HPDE6-E6E7 (cell line): ENCODE measurements around the gene ERCC5.

ENCODE experiments used
- DNase-seq: peaks from one replicate; pipeline ENCODE4 v3.0.0; 2011; ENCODE audit warnings: missing footprints; ENCODE audit errors: extremely low spot score

Gene ERCC5

GRCh38 chr13:102845630-102846260, at the start of gene ERCC5:
TSS of gene ERCC5 (plus strand) at chr13:102846032. CDS start at chr13:102846267, 235 bp downstream.
- DNase-seq: peak; percentile 71

- peak; percentile 99 for DNase-seq
Measured at GRCh38 chr13:102798581-102799425, 47.0 kb upstream of the ERCC5 start, which contains the start of the genes BIVM and POGLUT2. TSS of gene BIVM (plus strand) at chr13:102799119. CDS start at chr13:102807268, 8,149 bp downstream. TSS of gene POGLUT2 (minus strand) at chr13:102798976. CDS start at chr13:102798670, 306 bp downstream.

GRCh38 chr13:102799426-102800144, 46.2 kb upstream of the ERCC5 start:
- peak; percentile 16 for DNase-seq

- peak; percentile 74 for DNase-seq
Measured at GRCh38 chr13:102800145-102801041, 45.4 kb upstream of the ERCC5 start.

- DNase-seq: no peak
Measured at GRCh38 chr13:102805680-102806079, 40.2 kb upstream of the ERCC5 start.

GRCh38 chr13:102807699-102808098, 38.1 kb upstream of the ERCC5 start:
- DNase-seq: no peak

GRCh38 chr13:102812611-102813287, 33.1 kb upstream of the ERCC5 start:
- DNase-seq: no peak

- no peak for DNase-seq
Measured at GRCh38 chr13:102814025-102814607, 31.7 kb upstream of the ERCC5 start.

- DNase-seq: no peak
Measured at GRCh38 chr13:102814793-102815192, 31.0 kb upstream of the ERCC5 start.

- DNase-seq: no peak
Measured at GRCh38 chr13:102815788-102816187, 30.0 kb upstream of the ERCC5 start.

GRCh38 chr13:102816708-102817107, 29.1 kb upstream of the ERCC5 start:
- no peak for DNase-seq

- DNase-seq: no peak
Measured at GRCh38 chr13:102817241-102817640, 28.6 kb upstream of the ERCC5 start.

- no peak for DNase-seq
Measured at GRCh38 chr13:102817907-102818306, 27.9 kb upstream of the ERCC5 start.

GRCh38 chr13:102825400-102825799, 20.4 kb upstream of the ERCC5 start:
- no peak for DNase-seq

GRCh38 chr13:102825921-102826706, 19.7 kb upstream of the ERCC5 start:
- DNase-seq: peak; percentile 32

- no peak for DNase-seq
Measured at GRCh38 chr13:102830646-102831045, 15.2 kb upstream of the ERCC5 start.

- no peak for DNase-seq
Measured at GRCh38 chr13:102836471-102836870, 9.4 kb upstream of the ERCC5 start.

- no peak for DNase-seq
Measured at GRCh38 chr13:102838273-102838672, 7.6 kb upstream of the ERCC5 start.

- DNase-seq: no peak
Measured at GRCh38 chr13:102838982-102839381, 6.8 kb upstream of the ERCC5 start.
